Measurements from ENCODE around the gene ADGRL1.

Gene ADGRL1

DNA sequence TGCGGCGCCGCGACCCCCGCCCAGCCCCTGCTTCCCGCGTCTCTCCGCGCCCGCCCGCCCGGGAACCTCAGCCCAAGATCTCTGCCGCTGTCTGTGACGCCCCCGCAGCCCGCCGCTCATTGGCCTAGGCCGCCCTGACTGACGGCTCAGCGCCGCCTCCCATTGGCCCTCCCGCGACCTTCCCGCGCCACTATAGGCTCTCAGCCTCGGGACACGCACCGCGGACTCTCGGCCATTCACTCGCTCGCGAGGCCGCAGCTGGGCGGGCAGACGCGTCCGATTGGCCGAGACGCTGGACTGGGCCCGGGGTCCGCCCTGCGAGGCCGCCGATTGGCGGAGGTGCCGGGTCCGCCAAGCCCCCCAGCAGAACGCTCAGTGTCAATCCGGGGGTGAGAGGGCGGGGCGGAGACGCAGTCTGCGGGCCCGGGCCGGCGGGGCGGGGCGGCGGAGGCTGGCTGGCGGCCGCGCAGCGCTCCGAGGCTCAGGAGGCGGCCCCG, 88.3 kb downstream of the ADGRL1 start, which contains the start of gene PRKACA:
PRKACA (minus strand) TSS at position 95 of the 497 bp plus-strand sequence. CDS start 215 bp downstream, outside the sequence.
- TF ChIP-seq, protein P1, sequence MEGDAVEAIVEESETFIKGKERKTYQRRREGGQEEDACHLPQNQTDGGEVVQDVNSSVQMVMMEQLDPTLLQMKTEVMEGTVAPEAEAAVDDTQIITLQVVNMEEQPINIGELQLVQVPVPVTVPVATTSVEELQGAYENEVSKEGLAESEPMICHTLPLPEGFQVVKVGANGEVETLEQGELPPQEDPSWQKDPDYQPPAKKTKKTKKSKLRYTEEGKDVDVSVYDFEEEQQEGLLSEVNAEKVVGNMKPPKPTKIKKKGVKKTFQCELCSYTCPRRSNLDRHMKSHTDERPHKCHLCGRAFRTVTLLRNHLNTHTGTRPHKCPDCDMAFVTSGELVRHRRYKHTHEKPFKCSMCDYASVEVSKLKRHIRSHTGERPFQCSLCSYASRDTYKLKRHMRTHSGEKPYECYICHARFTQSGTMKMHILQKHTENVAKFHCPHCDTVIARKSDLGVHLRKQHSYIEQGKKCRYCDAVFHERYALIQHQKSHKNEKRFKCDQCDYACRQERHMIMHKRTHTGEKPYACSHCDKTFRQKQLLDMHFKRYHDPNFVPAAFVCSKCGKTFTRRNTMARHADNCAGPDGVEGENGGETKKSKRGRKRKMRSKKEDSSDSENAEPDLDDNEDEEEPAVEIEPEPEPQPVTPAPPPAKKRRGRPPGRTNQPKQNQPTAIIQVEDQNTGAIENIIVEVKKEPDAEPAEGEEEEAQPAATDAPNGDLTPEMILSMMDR (IDR thresholded peaks at IDR 0.05; ENCODE audit: low read depth, low read length), result no peak
- Histone ChIP-seq H3K4me1 (peaks cover 9% of the 10 kb centered on the region), H3K4me3 (ENCODE audit: low read depth, low read length) (peak within 1 kb of the TSS; percentile 80), H3K9me3 (no peaks in the 10 kb centered on the region), H3K36me3 (no peaks in the 10 kb centered on the region), H3K27me3 (no peaks in the 10 kb centered on the region)
- DNase-seq, result peak; percentile 99

DNA sequence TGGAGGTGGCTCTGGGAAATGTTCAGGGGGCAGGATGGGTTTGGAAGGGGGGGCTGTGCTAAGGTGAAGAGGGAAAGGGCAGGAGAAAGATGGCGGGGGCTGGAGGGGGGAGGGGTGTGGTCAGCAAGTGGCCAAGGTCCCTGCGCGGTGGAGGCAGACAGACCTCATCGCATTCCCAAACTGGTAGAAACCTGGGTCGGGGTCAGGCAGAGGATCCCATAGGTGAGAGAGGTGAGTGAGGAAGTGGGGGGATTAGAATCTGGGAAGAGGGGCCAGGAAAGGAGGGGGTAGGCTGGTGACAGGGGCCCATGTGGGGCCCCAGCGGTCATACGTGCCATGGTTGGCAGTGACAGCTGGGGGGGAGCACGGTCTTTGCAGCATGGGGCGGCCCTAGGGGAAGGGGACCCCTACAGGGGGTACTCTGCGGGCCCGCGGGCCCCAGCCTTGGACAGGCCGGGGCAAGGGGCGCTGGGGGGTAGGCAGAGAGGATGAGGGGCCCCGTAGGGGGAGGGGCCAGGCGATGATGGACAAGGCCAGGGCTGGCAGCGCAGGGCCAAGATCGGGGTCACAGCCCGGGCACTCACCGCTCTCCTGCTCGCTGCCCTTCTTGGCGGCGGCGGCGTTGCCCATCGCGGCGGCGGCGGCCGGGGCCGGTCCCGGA, 88.9 kb downstream of the ADGRL1 start:
- H3K36me3 ChIP-seq, result no peaks in the 10 kb centered on the region
- TF ChIP-seq, protein P1 (IDR thresholded peaks at IDR 0.05; ENCODE audit: low read depth, low read length), result no peak
- no peaks in the 10 kb centered on the region for H3K27me3 ChIP-seq
- H3K9me3 ChIP-seq, result no peaks in the 10 kb centered on the region
- DNase-seq, result no peak
- peaks cover 9% of the 10 kb centered on the region for H3K4me1 ChIP-seq
- peak overlapping the region; percentile 80 for H3K4me3 ChIP-seq (ENCODE audit: low read depth, low read length)

- Histone ChIP-seq H3K4me3 (ENCODE audit: low read depth, low read length) (peak overlapping the region; percentile 80), H3K9me3 (no peaks in the 10 kb centered on the region), H3K27me3 (no peaks in the 10 kb centered on the region), H3K36me3 (no peaks in the 10 kb centered on the region), H3K4me1 (peaks cover 9% of the 10 kb centered on the region)
- no peak for DNase-seq
- TF ChIP-seq, protein P1 (IDR thresholded peaks at IDR 0.05; ENCODE audit: low read depth, low read length), result no peak
Measured at GRCh38 chr19:14116525-14116917, 89.4 kb downstream of the ADGRL1 start.

GRCh38 chr19:14115756-14116155, 90.2 kb downstream of the ADGRL1 start:
- Histone ChIP-seq H3K27me3 (no peaks in the 10 kb centered on the region), H3K4me1 (peaks cover 9% of the 10 kb centered on the region), H3K36me3 (no peaks in the 10 kb centered on the region), H3K4me3 (ENCODE audit: low read depth, low read length) (no peak overlapping the region), H3K9me3 (no peaks in the 10 kb centered on the region)
- DNase-seq, result no peak
- TF ChIP-seq, protein P1 (IDR thresholded peaks at IDR 0.05; ENCODE audit: low read depth, low read length), result no peak

DNA sequence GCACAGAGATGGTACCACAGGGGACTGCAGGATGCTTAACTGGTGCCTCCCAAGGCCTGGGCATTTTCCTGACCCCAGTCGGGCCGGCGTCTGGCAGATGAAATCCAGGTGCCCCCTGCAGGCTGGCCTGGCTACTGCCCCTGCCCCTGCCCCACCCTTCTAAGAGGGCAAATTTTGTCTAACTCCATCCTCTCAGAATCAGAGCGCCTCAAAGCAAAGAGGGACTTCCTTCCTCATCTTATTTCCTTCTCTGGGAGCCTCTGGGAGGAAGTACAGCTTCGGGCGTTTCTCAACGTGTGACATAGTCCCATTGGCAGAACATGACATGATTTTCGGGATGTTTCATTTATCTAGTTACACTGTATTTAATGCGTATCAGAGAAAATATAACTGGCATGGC, 91.1 kb downstream of the ADGRL1 start:
- DNase-seq, result peak; percentile 61
- Histone ChIP-seq H3K9me3 (no peaks in the 10 kb centered on the region), H3K27me3 (no peaks in the 10 kb centered on the region), H3K4me1 (peaks cover 9% of the 10 kb centered on the region), H3K36me3 (no peaks in the 10 kb centered on the region), H3K4me3 (ENCODE audit: low read depth, low read length) (no peak overlapping the region)
- TF ChIP-seq, protein P1 (IDR thresholded peaks at IDR 0.05; ENCODE audit: low read depth, low read length), result peak; percentile 56

DNA sequence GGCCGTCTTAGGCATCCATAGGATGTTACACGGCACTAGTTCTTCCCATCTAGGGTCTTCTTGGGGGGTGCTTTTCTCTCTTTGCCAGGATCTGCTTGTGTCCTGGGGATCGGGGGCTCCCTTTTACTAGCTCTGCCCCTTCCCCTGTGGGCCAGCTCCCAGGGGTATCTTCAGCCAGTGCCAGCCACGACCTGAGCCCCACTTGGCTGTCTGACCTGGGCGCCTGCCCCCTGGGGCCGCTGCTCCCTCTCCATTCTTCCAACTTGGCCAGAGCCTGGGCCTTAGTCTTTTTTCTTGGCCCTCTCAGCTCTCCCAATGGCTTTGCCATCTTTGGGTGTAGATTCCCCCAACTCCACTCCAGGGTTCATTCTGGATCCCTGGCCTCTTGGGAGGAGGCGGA, 91.5 kb downstream of the ADGRL1 start:
- H3K9me3 ChIP-seq, result no peaks in the 10 kb centered on the region
- H3K36me3 ChIP-seq, result no peaks in the 10 kb centered on the region
- TF ChIP-seq, protein P1 (IDR thresholded peaks at IDR 0.05; ENCODE audit: low read depth, low read length), result no peak
- H3K4me1 ChIP-seq, result peaks cover 9% of the 10 kb centered on the region
- DNase-seq, result no peak
- H3K27me3 ChIP-seq, result no peaks in the 10 kb centered on the region
- no peak overlapping the region for H3K4me3 ChIP-seq (ENCODE audit: low read depth, low read length)

All from BE2C (cell line).